ENCODE results near the gene LMX1B.

The LMX1B gene

GRCh38 chr9:126668058-126668457, 54.3 kb downstream of the LMX1B start:
- Mint-ChIP-seq H3K27ac (no peak overlapping the region), H3K9me3 (no peaks in the 10 kb centered on the region), H3K4me3 (no peak overlapping the region), H3K4me1 (peaks cover 14% of the 10 kb centered on the region), H3K36me3 (no peaks in the 10 kb centered on the region)
- DNase-seq (ENCODE audit: low spot score in 2 of 2): no peak
- ATAC-seq: no peak

- DNase-seq (ENCODE audit: low spot score in 2 of 2): no peak
- ATAC-seq: no peak
- Mint-ChIP-seq H3K4me3 (no peak overlapping the region), H3K9me3 (no peaks in the 10 kb centered on the region), H3K4me1 (peaks cover 14% of the 10 kb centered on the region), H3K36me3 (no peaks in the 10 kb centered on the region), H3K27ac (no peak overlapping the region)
These were observed 55.4 kb downstream of the LMX1B start for GRCh38 chr9:126669108-126669507.

DNA sequence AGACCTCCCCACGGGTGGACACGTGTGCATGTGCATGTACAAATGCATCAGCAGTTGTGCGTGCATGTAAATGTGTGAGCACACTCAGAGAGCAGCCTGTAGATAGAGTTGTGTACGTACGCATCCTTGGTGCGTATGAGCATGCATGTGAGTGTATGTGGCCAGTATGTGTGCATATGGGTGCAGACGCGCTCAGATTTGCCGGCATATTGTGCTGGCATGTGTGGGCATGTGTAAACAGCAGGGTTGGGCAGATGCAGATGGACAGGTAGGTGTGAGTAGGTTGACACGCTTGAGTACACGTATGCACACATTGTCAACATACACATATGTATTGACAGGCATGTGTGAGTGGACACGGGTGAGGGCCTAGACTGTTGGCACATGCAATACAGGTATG, 56.5 kb downstream of the LMX1B start:
- Mint-ChIP-seq H3K36me3 (no peaks in the 10 kb centered on the region), H3K27ac (no peak overlapping the region), H3K4me3 (no peak overlapping the region), H3K4me1 (peaks cover 10% of the 10 kb centered on the region), H3K9me3 (no peaks in the 10 kb centered on the region)
- DNase-seq (ENCODE audit: low spot score in 2 of 2): no peak
- ATAC-seq: no peak

DNA sequence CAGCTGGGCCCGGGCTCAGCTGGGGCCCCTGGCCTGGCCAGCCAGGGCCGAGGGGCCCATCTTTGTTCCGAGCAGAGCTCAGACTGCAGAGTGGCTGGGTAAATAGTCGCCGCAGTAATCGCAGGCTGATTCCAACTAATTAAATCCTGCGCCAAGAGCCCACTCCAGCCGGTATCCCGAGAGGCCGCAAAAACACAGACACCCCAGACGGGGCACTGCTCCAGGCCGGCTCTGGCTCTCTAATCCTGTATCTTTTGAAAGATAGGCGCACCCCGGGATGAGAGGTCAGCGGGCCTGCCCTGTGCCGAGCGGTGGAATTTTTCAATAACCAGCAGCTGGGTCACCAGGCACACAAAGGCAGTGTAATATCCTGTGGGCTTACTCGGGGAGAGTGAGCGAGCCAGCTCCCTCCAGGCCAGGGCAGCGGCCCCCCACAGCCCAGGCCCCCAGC, 57.7 kb downstream of the LMX1B start:
- no peak overlapping the region for H3K27ac Mint-ChIP-seq
- no peak overlapping the region for H3K4me3 Mint-ChIP-seq
- H3K9me3 Mint-ChIP-seq: no peaks in the 10 kb centered on the region
- H3K36me3 Mint-ChIP-seq: no peaks in the 10 kb centered on the region
- peaks cover 10% of the 10 kb centered on the region for H3K4me1 Mint-ChIP-seq
- DNase-seq (ENCODE audit: low spot score in 2 of 2) (no peak), ATAC-seq (no peak)

GRCh38 chr9:126671983-126672382, 58.3 kb downstream of the LMX1B start:
- Mint-ChIP-seq H3K27ac (no peak overlapping the region), H3K9me3 (no peaks in the 10 kb centered on the region), H3K36me3 (peaks cover under 1% of the 10 kb centered on the region), H3K4me1 (peaks cover 9% of the 10 kb centered on the region), H3K4me3 (no peak overlapping the region)
- DNase-seq (ENCODE audit: low spot score in 2 of 2) (no peak), ATAC-seq (no peak)

GRCh38 chr9:126672634-126673284, 59.0 kb downstream of the LMX1B start:
- ATAC-seq (no peak), DNase-seq (ENCODE audit: low spot score in 2 of 2) (no peak)
- peaks cover 17% of the 10 kb centered on the region for H3K4me1 Mint-ChIP-seq
- H3K9me3 Mint-ChIP-seq: no peaks in the 10 kb centered on the region
- H3K36me3 Mint-ChIP-seq: peaks cover 4% of the 10 kb centered on the region
- no peak overlapping the region for H3K4me3 Mint-ChIP-seq
- no peak overlapping the region for H3K27ac Mint-ChIP-seq

- H3K4me3 Mint-ChIP-seq: no peak overlapping the region
- no peak overlapping the region for H3K27ac Mint-ChIP-seq
- no peak for ATAC-seq
- no peaks in the 10 kb centered on the region for H3K9me3 Mint-ChIP-seq
- H3K4me1 Mint-ChIP-seq: peaks cover 19% of the 10 kb centered on the region
- H3K36me3 Mint-ChIP-seq: peaks cover 4% of the 10 kb centered on the region
- no peak for DNase-seq (ENCODE audit: low spot score in 2 of 2)
These were observed 60.1 kb downstream of the LMX1B start for GRCh38 chr9:126673689-126674364.

DNA sequence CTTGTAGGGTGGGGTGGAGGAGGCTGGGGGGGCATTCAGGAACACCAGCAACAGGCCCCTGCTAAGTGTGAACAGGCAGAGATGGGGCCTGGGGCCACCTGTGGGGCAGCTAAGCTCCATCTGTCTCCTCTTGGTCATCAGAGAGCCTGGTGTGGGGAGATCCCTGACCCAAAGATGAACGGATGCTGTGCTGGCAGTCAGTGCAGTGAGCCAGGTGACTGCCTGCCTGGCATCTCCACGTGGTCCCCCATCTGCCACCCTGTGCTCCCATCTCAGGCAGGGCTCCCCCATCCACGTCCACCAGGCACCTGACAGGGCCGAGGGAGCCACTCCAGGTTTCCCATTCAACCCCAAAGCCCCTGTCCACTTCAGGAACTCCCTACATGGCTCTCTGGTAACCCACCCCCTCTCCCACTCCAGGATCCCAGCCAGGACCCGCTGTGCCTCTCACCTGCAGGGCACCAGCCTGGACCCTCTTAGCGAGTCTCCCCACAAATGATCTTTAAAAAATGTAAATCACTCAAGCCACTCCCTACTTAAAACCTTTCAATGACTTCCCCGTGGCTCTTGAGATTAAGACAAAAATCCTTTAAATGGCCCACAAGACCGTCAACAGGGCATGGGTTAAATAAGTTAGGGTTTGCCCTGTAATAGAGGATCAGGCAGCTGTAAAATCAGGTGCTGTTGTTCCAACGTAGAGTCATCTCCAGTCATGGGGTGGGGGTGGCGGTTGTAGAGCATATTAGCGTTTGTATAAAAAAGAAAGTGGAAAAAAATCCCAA, 60.8 kb downstream of the LMX1B start:
- H3K36me3 Mint-ChIP-seq: peaks cover 4% of the 10 kb centered on the region
- DNase-seq (ENCODE audit: low spot score in 2 of 2) (no peak), ATAC-seq (no peak)
- no peak overlapping the region for H3K27ac Mint-ChIP-seq
- no peaks in the 10 kb centered on the region for H3K9me3 Mint-ChIP-seq
- peaks cover 25% of the 10 kb centered on the region for H3K4me1 Mint-ChIP-seq
- no peak overlapping the region for H3K4me3 Mint-ChIP-seq

DNA sequence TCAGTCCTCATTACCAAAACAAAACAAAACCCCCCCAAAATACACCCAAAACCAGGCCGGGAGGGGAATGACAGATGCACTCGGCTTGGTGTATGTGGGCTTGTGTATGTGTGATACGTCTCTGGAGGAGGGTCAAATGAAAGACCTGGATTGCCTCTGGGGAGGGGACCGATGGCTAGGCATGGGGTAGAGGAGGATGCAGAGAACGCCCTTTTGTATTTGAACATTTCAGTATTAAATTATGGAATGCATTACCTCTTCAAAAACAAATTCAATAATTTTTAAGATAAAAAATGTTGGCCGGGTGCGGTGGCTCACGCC, 61.4 kb downstream of the LMX1B start:
- no peak overlapping the region for H3K27ac Mint-ChIP-seq
- peaks cover 25% of the 10 kb centered on the region for H3K4me1 Mint-ChIP-seq
- ATAC-seq (no peak), DNase-seq (ENCODE audit: low spot score in 2 of 2) (no peak)
- H3K36me3 Mint-ChIP-seq: peaks cover 4% of the 10 kb centered on the region
- no peaks in the 10 kb centered on the region for H3K9me3 Mint-ChIP-seq
- H3K4me3 Mint-ChIP-seq: no peak overlapping the region

DNA sequence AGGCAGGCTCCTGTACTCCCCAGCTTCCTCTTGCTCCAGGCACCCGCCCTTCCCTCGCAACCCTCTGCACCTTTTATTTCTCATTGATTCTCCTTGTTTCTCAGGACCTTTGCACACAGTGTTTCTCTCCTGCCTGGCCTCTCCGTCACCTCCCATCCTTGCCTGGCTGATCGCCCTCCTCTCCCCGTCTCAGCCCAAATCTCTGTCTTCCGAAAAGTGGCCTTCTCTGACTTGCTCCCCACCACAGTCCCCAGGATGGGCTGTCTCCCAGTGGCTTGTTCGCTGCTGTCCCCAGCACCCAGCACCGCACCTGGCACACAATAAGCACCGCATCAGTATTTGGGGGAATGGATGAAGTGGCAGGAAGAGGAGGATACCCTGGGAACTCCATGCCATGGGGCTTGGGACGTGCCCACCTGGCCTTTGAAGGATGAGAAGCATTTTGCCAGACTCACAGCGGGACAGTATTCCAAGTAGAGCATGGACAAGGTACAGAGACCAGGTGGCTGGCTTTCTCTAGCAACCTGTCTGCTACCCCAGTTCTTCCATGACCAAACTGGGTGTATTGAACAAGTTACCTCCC, 62.5 kb downstream of the LMX1B start:
- no peaks in the 10 kb centered on the region for H3K9me3 Mint-ChIP-seq
- H3K27ac Mint-ChIP-seq: no peak overlapping the region
- H3K36me3 Mint-ChIP-seq: peaks cover 4% of the 10 kb centered on the region
- DNase-seq (ENCODE audit: low spot score in 2 of 2) (no peak), ATAC-seq (no peak)
- H3K4me3 Mint-ChIP-seq: no peak overlapping the region
- peaks cover 30% of the 10 kb centered on the region for H3K4me1 Mint-ChIP-seq

- Mint-ChIP-seq H3K9me3 (no peaks in the 10 kb centered on the region), H3K36me3 (peaks cover 4% of the 10 kb centered on the region), H3K4me1 (peaks cover 30% of the 10 kb centered on the region), H3K27ac (no peak overlapping the region), H3K4me3 (peak overlapping the region; percentile 31)
- DNase-seq (ENCODE audit: low spot score in 2 of 2) (no peak), ATAC-seq (peak; percentile 33)
These were observed 63.0 kb downstream of the LMX1B start for GRCh38 chr9:126676685-126677143.

DNA sequence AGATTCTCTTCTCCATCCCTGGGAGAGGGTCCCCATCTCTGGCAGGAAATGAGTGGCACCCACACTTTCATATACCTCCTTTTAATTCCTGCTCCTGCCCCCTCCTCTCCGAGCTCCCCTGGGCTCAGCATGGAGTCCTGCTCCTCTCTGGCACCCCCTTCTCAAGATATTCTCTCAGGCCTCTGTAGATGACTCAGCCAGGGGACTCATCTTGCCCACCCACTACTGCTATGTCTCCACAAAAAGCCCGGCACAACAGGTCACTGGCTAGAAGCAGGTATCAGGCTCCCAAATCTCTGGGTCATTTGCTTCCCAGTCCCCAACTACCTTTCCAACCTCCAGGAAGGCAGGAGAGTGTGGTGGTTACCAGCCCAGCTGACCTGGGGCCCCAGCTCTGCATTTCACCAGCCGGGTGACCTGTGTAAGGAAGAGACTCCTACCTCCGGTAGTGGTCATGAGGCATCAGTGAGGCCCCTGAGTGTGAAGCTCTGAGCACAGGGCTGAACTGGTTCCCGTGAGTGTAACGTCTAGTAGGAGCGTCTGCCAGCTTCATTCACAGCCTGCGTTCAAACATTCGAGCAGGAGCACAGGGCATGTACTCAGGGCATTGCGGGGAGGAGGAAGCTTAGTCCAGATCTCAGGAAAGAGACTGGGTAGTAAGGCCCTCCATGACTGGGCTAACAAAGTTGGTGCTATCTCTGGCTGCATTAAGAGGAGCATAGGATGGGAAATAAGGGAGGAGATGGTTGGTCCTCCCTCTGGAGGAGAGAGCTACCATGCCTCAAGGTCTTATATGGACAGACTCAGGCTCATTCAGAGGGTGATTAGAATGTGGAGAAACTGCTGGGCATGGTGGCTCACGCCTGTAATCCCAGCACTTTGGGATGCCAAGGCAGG, 63.7 kb downstream of the LMX1B start:
- no peak overlapping the region for H3K27ac Mint-ChIP-seq
- peak overlapping the region; percentile 31 for H3K4me3 Mint-ChIP-seq
- no peaks in the 10 kb centered on the region for H3K9me3 Mint-ChIP-seq
- DNase-seq (ENCODE audit: low spot score in 2 of 2): no peak
- peaks cover 4% of the 10 kb centered on the region for H3K36me3 Mint-ChIP-seq
- ATAC-seq: peak; percentile 74
- H3K4me1 Mint-ChIP-seq: peaks cover 34% of the 10 kb centered on the region

GRCh38 chr9:126678989-126679388, 65.3 kb downstream of the LMX1B start:
- DNase-seq (ENCODE audit: low spot score in 2 of 2): no peak
- peaks cover 4% of the 10 kb centered on the region for H3K36me3 Mint-ChIP-seq
- H3K9me3 Mint-ChIP-seq: no peaks in the 10 kb centered on the region
- ATAC-seq: peak; percentile 80
- H3K27ac Mint-ChIP-seq: no peak overlapping the region
- peaks cover 39% of the 10 kb centered on the region for H3K4me1 Mint-ChIP-seq
- no peak overlapping the region for H3K4me3 Mint-ChIP-seq

DNA sequence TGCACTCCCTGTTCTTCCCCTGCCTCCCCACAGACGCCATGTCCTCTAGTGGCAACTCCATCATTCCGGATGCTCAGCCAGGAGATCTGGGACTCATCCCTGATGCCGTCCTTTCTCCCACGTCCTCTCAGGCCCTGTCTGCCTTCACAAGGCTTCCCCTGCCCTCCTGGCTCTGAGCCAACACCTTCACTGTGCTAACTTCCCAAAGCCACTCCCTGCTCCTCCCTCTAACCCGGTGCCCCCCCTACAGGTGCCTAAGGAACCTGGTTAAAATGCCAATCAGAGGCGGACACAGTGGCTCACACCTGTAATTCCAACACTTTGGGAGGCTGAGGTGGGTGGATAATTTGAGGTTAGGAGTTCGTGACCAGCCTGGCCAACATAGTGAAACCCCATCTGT, 67.6 kb downstream of the LMX1B start:
- Mint-ChIP-seq H3K4me3 (no peak overlapping the region), H3K4me1 (peaks cover 34% of the 10 kb centered on the region), H3K27ac (no peak overlapping the region), H3K9me3 (no peaks in the 10 kb centered on the region), H3K36me3 (peaks cover 4% of the 10 kb centered on the region)
- ATAC-seq (no peak), DNase-seq (ENCODE audit: low spot score in 2 of 2) (no peak)
